A549 (cell line): Measurements from ENCODE around the gene ADAP1. TPM values are rescaled to one million over a fixed set of nuclear protein-coding genes. Genes with fewer than 3 reads are reported as not detected.

Experiments
- ATAC-seq, 2 experiments: fragments of 200-7000 bp in 1 of 2; fragments of >200 bp in 1 of 2; cut with Nextera tagmentation in 1 of 2; cut with Tn5 transposase in 1 of 2; 3 replicates each; pipeline versions ENCODE4 v1.8.0 to v1.9.1; 2018 to 2020; ENCODE audit warnings: mild to moderate bottlenecking in 1 of 2, moderate library complexity in 1 of 2
- CTCF ChIA-PET: fragments of 300-600 bp; sonication (Branson Sonifier 250); formaldehyde crosslinking; extraction: SDS; loops from one replicate; lab custom pipeline; 2021; ENCODE audit warnings: antibody characterized with exemption, inconsistent platforms; lab: Yijun Ruan, JAX
- POLR2A ChIA-PET: fragments of 350-600 bp; formaldehyde crosslinking; extraction: SDS; loops from one replicate; lab custom pipeline; 2021; ENCODE audit warnings: antibody characterized with exemption, inconsistent platforms; lab: Yijun Ruan, JAX
- DNase-seq, 2 experiments: peaks; one replicate each; pipeline versions ENCODE4 v3.0.0 to v3.0.0-alpha.2; 2011 to 2016; ENCODE audit warnings: low read depth in 1 of 2, low spot score in 1 of 2
- FAIRE-seq: peaks from 2 replicates; lab custom pipeline; 2011; peaks lifted over from hg19 to GRCh38; lab: Jason Lieb, UNC
- H3K27ac ChIP-seq, 2 experiments: fragments of >200 bp; sonication (Bioruptor Twin); formaldehyde crosslinking; 3 replicates each; pipeline ENCODE4 v1.5.1; 2016 to 2017
- H3K4me1 ChIP-seq: fragments of >200 bp; sonication (Bioruptor Twin); formaldehyde crosslinking; 3 replicates; pipeline ENCODE4 v1.6.1; 2016
- H3K4me2 ChIP-seq: fragments of >200 bp; sonication (Bioruptor Twin); formaldehyde crosslinking; 3 replicates; pipeline ENCODE4 v1.6.1; 2016
- H3K4me3 ChIP-seq: fragments of >200 bp; sonication (Bioruptor Twin); formaldehyde crosslinking; 3 replicates; pipeline ENCODE4 v1.5.1; 2016
- H3K9me3 ChIP-seq: fragments of >200 bp; sonication (Bioruptor Twin); formaldehyde crosslinking; 3 replicates; pipeline ENCODE4 v1.6.1; 2016
- CBX2 ChIP-seq: fragments of 200-600 bp; sonication (generic); IDR thresholded peaks from 2 replicates; pipeline ENCODE4 v1.6.1; 2016; ENCODE audit warnings: low read depth, mild to moderate bottlenecking, borderline replicate concordance
- CBX8 ChIP-seq: fragments of 200-600 bp; sonication (generic); IDR thresholded peaks from 2 replicates; pipeline ENCODE4 v1.6.1; 2016
- CEBPB ChIP-seq, 2 experiments: fragments of >200 bp in 1 of 2; sonication (Bioruptor Twin) in 1 of 2; formaldehyde crosslinking in 1 of 2; IDR thresholded peaks; 2 replicates each; pipeline ENCODE4 v1.6.1; 2012 to 2016
- EHF ChIP-seq: fragments of 250-450 bp; sonication (Bioruptor Pico); IDR thresholded peaks from 2 replicates; pipeline ENCODE4 v1.5.0; 2020; ENCODE audit warnings: mild to moderate bottlenecking
- ELK1 ChIP-seq: fragments of 150-350 bp; IDR thresholded peaks from 2 replicates; pipeline ENCODE4 v1.6.1; 2014; ENCODE audit warnings: low read depth, mild to moderate bottlenecking, low read length
- EP300 ChIP-seq, 2 experiments: fragments of >200 bp; sonication (Bioruptor Twin); formaldehyde crosslinking; IDR thresholded peaks; 2 replicates in 1 of 2; 3 replicates in 1 of 2; pipeline ENCODE4 v1.6.1; 2016 to 2017
- FOSB ChIP-seq: fragments of 250-450 bp; sonication (Bioruptor Pico); IDR thresholded peaks from 2 replicates; pipeline ENCODE4 v1.5.0; 2020; ENCODE audit warnings: mild to moderate bottlenecking, moderate library complexity
- FOSL2 ChIP-seq, 2 experiments: fragments of 450-650 bp in 1 of 2; fragments of >200 bp in 1 of 2; sonication (Bioruptor Twin) in 1 of 2; formaldehyde crosslinking; IDR thresholded peaks; 2 replicates each; pipeline versions ENCODE4 v1.5.0 to v1.6.1; 2016 to 2020; ENCODE audit warnings: mild to moderate bottlenecking in 1 of 2, moderate library complexity in 1 of 2
- FOXS1 ChIP-seq: fragments of 250-450 bp; sonication (Bioruptor Pico); IDR thresholded peaks from 2 replicates; pipeline ENCODE4 v1.5.0; 2020; ENCODE audit warnings: mild to moderate bottlenecking, moderate library complexity
- HEYL ChIP-seq: fragments of 250-450 bp; sonication (Bioruptor Pico); IDR thresholded peaks from 2 replicates; pipeline ENCODE4 v1.8.0; 2021; ENCODE audit warnings: mild to moderate bottlenecking, moderate library complexity
- HMGXB4 ChIP-seq: fragments of 250-450 bp; sonication (Bioruptor Pico); IDR thresholded peaks from 2 replicates; pipeline ENCODE4 v1.5.0; 2021; ENCODE audit warnings: mild to moderate bottlenecking, moderate library complexity, borderline replicate concordance
- JUNB ChIP-seq: fragments of >200 bp; sonication (Bioruptor Twin); formaldehyde crosslinking; IDR thresholded peaks from 2 replicates; pipeline ENCODE4 v1.6.1; 2016
- MAZ ChIP-seq: fragments of 150-350 bp; IDR thresholded peaks from 2 replicates; pipeline ENCODE4 v1.6.1; 2014; ENCODE audit warnings: antibody characterized with exemption, low read depth, low read length, borderline replicate concordance
- NFE2L2 ChIP-seq: fragments of 150-350 bp; conservative IDR thresholded peaks from 2 replicates; pipeline ENCODE4 v1.6.1; 2014; ENCODE audit warnings: low read length
- RCOR1 ChIP-seq: fragments of 150-350 bp; IDR thresholded peaks from 2 replicates; pipeline ENCODE4 v1.6.1; 2014; ENCODE audit warnings: antibody characterized with exemption, low read length, low read depth
- REST ChIP-seq: fragments of 200-600 bp; sonication (generic); IDR thresholded peaks from 2 replicates; pipeline ENCODE4 v1.6.1; 2016; ENCODE audit warnings: antibody characterized with exemption, mild to moderate bottlenecking, moderate library complexity
- ZSCAN20 ChIP-seq: fragments of 250-450 bp; sonication (Bioruptor Pico); IDR thresholded peaks from 2 replicates; pipeline ENCODE4 v1.8.0; 2022; ENCODE audit warnings: mild to moderate bottlenecking, moderate library complexity
- WGBS: methylation state at CpG from one replicate; pipeline ENCODE4 v1.1.6; 2017; ENCODE audit errors: missing lambda C conversion rate; 5-methylcytosine and 5-hydroxymethylcytosine counted together
- polyA plus RNA-seq, 4 experiments: library from polyadenylated mRNA; depleted of rRNA in 3 of 4; stranded (reverse); fragments of >200 nt; fragmentation: RNase III in 1 of 4; extraction: RNeasy Plus Mini Kit Qiagen cat#74134 plus additional on column Dnase treatment in 1 of 4; gene quantifications; 2 replicates in 3 of 4; 3 replicates in 1 of 4; pipeline ENCODE4 v1.2.3, GENCODE V29; 2011 to 2017
- TF ChIP-seq, protein P1 (sequence below): IDR thresholded peaks from 2 replicates; pipeline ENCODE4 v1.6.1; 2012
- TF ChIP-seq, protein P2 (sequence below): fragments of 450-650 bp; IDR thresholded peaks from 2 replicates; pipeline ENCODE4 v1.6.1; 2014; ENCODE audit warnings: antibody characterized with exemption
- TF ChIP-seq, protein P3 (sequence below): fragments of 250-450 bp; sonication (Bioruptor Pico); IDR thresholded peaks from 2 replicates; pipeline ENCODE4 v1.5.0; 2020; ENCODE audit warnings: low read depth, mild to moderate bottlenecking, moderate library complexity

Gene ADAP1
- polyA plus RNA-seq, 2 of the 4 experiments (the other 2 are of a cell fraction) = 1.7 to 2.5 TPM

DNA sequence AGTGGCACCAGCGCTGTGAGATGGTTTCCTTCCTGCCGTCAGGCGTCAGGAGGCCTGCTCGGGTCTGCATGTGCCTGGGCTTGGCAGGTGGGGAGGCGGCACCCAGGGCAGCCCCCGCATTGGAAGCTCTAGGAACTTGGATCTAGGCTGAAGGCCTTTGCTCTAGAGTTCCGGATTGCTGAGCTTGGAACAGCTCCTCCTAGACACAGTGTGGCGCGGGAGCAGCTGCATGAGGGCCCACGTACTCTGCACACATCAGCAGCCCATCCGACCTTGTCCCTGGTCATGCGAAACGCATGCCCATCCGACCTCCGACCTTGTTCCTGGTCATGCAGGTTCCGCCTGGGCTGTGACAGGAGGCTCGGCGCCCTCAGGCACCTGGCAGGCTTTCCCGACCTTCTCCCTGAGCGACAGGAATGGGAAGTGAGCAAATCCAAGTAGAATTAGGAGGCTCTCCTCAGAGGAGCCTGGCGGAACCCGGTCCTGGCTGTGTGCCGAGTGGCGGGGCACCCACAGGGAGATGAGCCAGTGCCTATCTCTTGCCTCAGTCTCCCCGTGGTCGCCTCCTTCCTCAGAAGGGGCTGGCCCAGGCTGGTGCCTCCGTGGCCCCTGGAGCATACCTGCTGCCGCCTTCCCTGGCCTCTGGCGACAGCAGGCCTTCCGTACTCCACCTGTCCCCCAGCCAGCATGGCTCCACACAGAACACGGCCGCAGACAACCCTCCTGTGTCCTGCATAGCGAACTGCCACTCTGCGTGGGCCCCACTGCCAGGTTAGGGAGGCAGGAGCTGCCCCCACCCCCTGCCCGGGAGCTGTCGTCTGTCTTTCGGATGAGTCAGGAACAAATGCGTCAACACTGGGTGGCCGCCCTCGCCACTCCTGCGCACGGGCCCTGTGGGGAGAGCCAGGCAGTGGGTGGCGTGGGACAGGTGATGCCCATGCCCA is 66.1 kb downstream of the ADAP1 start:
- CTCF ChIA-PET = interaction anchor here (0.9 to 1.6 kb wide), 2 partner anchors 15 to 105 kb away, joined by 3 to 4 read pairs; no protein-coding TSS in a partner anchor
- Histone ChIP-seq H3K4me3 (no peak overlapping the region), H3K4me2 (no peak overlapping the region), H3K27ac (no peak overlapping the region), H3K9me3 (no peaks in the 10 kb centered on the region), H3K4me1 (no peaks in the 10 kb centered on the region)
- TF ChIP-seq FOXS1 (CRISPR knock-in tag) (no peak), MAZ (no peak), RCOR1 (no peak)
- TF ChIP-seq, protein P1, sequence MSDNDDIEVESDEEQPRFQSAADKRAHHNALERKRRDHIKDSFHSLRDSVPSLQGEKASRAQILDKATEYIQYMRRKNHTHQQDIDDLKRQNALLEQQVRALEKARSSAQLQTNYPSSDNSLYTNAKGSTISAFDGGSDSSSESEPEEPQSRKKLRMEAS = no peak
- TF ChIP-seq, protein P2, sequence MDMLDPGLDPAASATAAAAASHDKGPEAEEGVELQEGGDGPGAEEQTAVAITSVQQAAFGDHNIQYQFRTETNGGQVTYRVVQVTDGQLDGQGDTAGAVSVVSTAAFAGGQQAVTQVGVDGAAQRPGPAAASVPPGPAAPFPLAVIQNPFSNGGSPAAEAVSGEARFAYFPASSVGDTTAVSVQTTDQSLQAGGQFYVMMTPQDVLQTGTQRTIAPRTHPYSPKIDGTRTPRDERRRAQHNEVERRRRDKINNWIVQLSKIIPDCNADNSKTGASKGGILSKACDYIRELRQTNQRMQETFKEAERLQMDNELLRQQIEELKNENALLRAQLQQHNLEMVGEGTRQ = no peak
- FAIRE-seq (no peak), DNase-seq (no peak), ATAC-seq (no peak)
- POLR2A ChIA-PET = no interaction called here
- 96% methylated on average over 33 of the region's 43 CpGs for WGBS

DNA sequence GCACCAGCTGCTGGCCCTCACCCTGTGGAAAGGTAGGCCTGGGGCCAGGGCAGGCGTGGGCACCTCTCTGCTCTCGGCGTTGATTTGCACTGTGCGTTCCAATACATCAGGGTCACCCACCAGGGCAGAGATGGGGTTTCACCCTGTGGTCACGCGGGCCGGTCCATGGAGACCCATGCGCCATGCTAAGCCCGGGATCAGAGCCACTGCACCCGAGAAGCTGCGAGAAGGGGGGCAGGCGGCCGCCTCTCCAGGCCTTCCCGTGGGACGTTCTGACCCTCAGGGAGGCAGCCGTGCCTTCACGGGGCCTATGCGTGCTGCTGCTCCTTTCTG is 67.0 kb downstream of the ADAP1 start:
- Histone ChIP-seq H3K4me1 (no peaks in the 10 kb centered on the region), H3K27ac (no peak overlapping the region), H3K4me2 (no peak overlapping the region), H3K9me3 (no peaks in the 10 kb centered on the region), H3K4me3 (no peak overlapping the region)
- ATAC-seq (no peak), FAIRE-seq (no peak), DNase-seq (no peak)
- CTCF ChIA-PET = interaction anchor here (0.9 to 1.6 kb wide), 2 partner anchors 14 to 106 kb away, joined by 3 to 4 read pairs; no protein-coding TSS in a partner anchor
- 91% methylated on average over 15 of the region's 18 CpGs for WGBS
- POLR2A ChIA-PET = no interaction called here
- no peak for TF ChIP-seq EHF (CRISPR knock-in tag)
- TF ChIP-seq, protein P3, sequence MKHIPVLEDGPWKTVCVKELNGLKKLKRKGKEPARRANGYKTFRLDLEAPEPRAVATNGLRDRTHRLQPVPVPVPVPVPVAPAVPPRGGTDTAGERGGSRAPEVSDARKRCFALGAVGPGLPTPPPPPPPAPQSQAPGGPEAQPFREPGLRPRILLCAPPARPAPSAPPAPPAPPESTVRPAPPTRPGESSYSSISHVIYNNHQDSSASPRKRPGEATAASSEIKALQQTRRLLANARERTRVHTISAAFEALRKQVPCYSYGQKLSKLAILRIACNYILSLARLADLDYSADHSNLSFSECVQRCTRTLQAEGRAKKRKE (CRISPR knock-in tag) = no peak
- TF ChIP-seq FOSL2 (IDR thresholded peaks at IDR 0.05) = no peak
- TF ChIP-seq FOSL2 (CRISPR knock-in tag; IDR thresholded peaks at IDR 0.05) = no peak
- TF ChIP-seq JUNB = no peak
- TF ChIP-seq FOSB (CRISPR knock-in tag) = no peak
- TF ChIP-seq NFE2L2 = no peak
- no peak for TF ChIP-seq CBX8
- no peak for TF ChIP-seq HEYL
- TF ChIP-seq, all 56 proteins: peak for 0

- CTCF ChIA-PET = interaction anchor here (0.8 to 1.6 kb wide), 7 partner anchors 11 to 565 kb away, joined by 3 to 7 read pairs (median 4); no protein-coding TSS in a partner anchor
- WGBS = 92% methylated on average over 36 of the region's 40 CpGs
- POLR2A ChIA-PET = no interaction called here
- Histone ChIP-seq H3K27ac (no peak overlapping the region), H3K4me3 (no peak overlapping the region), H3K9me3 (no peaks in the 10 kb centered on the region), H3K4me2 (no peak overlapping the region), H3K4me1 (no peaks in the 10 kb centered on the region)
- DNase-seq (no peak), ATAC-seq (no peak), FAIRE-seq (no peak)
- TF ChIP-seq, protein P3 (CRISPR knock-in tag) = no peak
- TF ChIP-seq CBX2 (no peak), JUNB (no peak), ZSCAN20 (CRISPR knock-in tag) (no peak), ELK1 (no peak), HMGXB4 (CRISPR knock-in tag) (no peak), CEBPB (IDR thresholded peaks at IDR 0.05) (no peak), EP300 (IDR thresholded peaks at IDR 0.05) (no peak), REST (no peak)
These were observed 67.6 kb downstream of the ADAP1 start for GRCh38 chr7:886626-887487.
